CD4-positive, CD25-positive, alpha-beta regulatory T cell (primary cell): Measurements from ENCODE around the gene DPEP1. TPM values are rescaled to one million over a fixed set of nuclear protein-coding genes. Genes with fewer than 3 reads are reported as not detected.

Experiments
- ATAC-seq, 2 donors: fragments of 150-1000 bp; cut with Tn5 transposase; one replicate each; pipeline ENCODE4 v1.10.0; 2021; ENCODE audit warnings: low read depth in 2 of 2, moderate number of reproducible peaks in 2 of 2, moderate library complexity in 1 of 2
- DNase-seq, 3 donors: peaks; one replicate each; pipeline versions ENCODE4 v3.0.0 to v3.0.0-alpha.2; 2012 to 2022; ENCODE audit warnings: mixed read lengths in 1 of 3
- H3K27ac ChIP-seq: one replicate; pipeline ENCODE4 v1.7.0; 2013; ENCODE audit warnings: mild to moderate bottlenecking, low read length; ENCODE audit not compliant: insufficient read depth, poor library complexity, severe bottlenecking
- H3K27me3 ChIP-seq: one replicate; pipeline ENCODE4 v1.7.0; 2013; ENCODE audit warnings: low read length; ENCODE audit not compliant: control insufficient read depth, insufficient read depth
- H3K36me3 ChIP-seq: one replicate; pipeline ENCODE4 v1.7.0; 2013; ENCODE audit warnings: mild to moderate bottlenecking, low read length, moderate library complexity; ENCODE audit not compliant: control insufficient read depth, insufficient read depth
- H3K4me1 ChIP-seq: 2 replicates; pipeline ENCODE4 v1.7.0; 2013; ENCODE audit warnings: mild to moderate bottlenecking, low read length; ENCODE audit not compliant: insufficient read depth, control insufficient read depth, poor library complexity, severe bottlenecking
- H3K4me3 ChIP-seq: one replicate; pipeline ENCODE4 v1.7.0; 2013; ENCODE audit warnings: low read depth, mild to moderate bottlenecking, low read length, moderate library complexity
- H3K9me3 ChIP-seq, 2 experiments: 1 replicate in 1 of 2; 2 replicates in 1 of 2; pipeline ENCODE4 v1.7.0; 2013; ENCODE audit warnings: low read length in 2 of 2, mild to moderate bottlenecking in 1 of 2, moderate library complexity in 1 of 2; ENCODE audit not compliant: control insufficient read depth in 2 of 2
- H3K27ac Mint-ChIP-seq, 3 donors: one replicate each; pipeline ENCODE4 v1.8.0; 2020 to 2022; ENCODE audit warnings: mild to moderate bottlenecking in 3 of 3, mixed read lengths in 3 of 3, moderate library complexity in 2 of 3
- H3K27me3 Mint-ChIP-seq: one replicate; pipeline ENCODE4 v1.8.0; 2022; ENCODE audit warnings: mild to moderate bottlenecking, mixed read lengths
- H3K36me3 Mint-ChIP-seq: one replicate; pipeline ENCODE4 v1.8.0; 2020; ENCODE audit warnings: mixed read lengths
- H3K4me1 Mint-ChIP-seq, 4 donors: one replicate each; pipeline ENCODE4 v1.8.0; 2020 to 2022; ENCODE audit warnings: mixed read lengths in 4 of 4, mild to moderate bottlenecking in 1 of 4
- H3K4me3 Mint-ChIP-seq, 4 donors: one replicate each; pipeline ENCODE4 v1.8.0; 2020 to 2022; ENCODE audit warnings: mild to moderate bottlenecking in 4 of 4, mixed read lengths in 4 of 4, moderate library complexity in 3 of 4
- H3K9me3 Mint-ChIP-seq, 7 donors: one replicate each; pipeline ENCODE4 v1.8.0; 2020 to 2022; ENCODE audit warnings: mixed read lengths in 7 of 7, mild to moderate bottlenecking in 3 of 7, moderate library complexity in 2 of 7
- polyA plus RNA-seq, 4 donors: library from polyadenylated mRNA; unstranded; fragments of 300-500 nt; fragmentation: Illumina TruSeq; gene quantifications; one replicate each; pipeline ENCODE4 v1.2.3, GENCODE V29; 2021
- total RNA-seq: library from RNA; stranded (reverse); gene quantifications from one replicate; pipeline ENCODE4 v1.2.3, GENCODE V29; 2022

The DPEP1 gene
- total and polyA plus RNA-seq, 5 donors from 2014 or later, result not detected

- DNase-seq (no peak), ATAC-seq (no peak)
- Mint-ChIP-seq H3K9me3 (no peaks in the 10 kb centered on the region), H3K27ac (no peak within 1 kb of the TSS), H3K4me3 (peak within 1 kb of the TSS in 2 of 4 donors; percentile 58 to 80), H3K27me3 (peaks cover 20% of the 10 kb centered on the region), H3K36me3 (no peaks in the 10 kb centered on the region), H3K4me1 (peaks cover 0 to 9% (median 6%) of the 10 kb centered on the region in 4 donors)
- no peak within 1 kb of the TSS for H3K4me3 ChIP-seq
- H3K27ac ChIP-seq, result no peak within 1 kb of the TSS
- no peaks in the 10 kb centered on the region for H3K36me3 ChIP-seq
- no peaks in the 10 kb centered on the region for H3K9me3 ChIP-seq
- peaks cover 20% of the 10 kb centered on the region for H3K4me1 ChIP-seq
- H3K27me3 ChIP-seq, result peaks cover 4% of the 10 kb centered on the region
Measured at GRCh38 chr16:89575247-89576152, 37.9 kb upstream of the DPEP1 start, which contains the start of gene CPNE7. CPNE7 (plus strand) TSS chr16:89575758; CDS start chr16:89575898, 140 bp downstream.

DNA sequence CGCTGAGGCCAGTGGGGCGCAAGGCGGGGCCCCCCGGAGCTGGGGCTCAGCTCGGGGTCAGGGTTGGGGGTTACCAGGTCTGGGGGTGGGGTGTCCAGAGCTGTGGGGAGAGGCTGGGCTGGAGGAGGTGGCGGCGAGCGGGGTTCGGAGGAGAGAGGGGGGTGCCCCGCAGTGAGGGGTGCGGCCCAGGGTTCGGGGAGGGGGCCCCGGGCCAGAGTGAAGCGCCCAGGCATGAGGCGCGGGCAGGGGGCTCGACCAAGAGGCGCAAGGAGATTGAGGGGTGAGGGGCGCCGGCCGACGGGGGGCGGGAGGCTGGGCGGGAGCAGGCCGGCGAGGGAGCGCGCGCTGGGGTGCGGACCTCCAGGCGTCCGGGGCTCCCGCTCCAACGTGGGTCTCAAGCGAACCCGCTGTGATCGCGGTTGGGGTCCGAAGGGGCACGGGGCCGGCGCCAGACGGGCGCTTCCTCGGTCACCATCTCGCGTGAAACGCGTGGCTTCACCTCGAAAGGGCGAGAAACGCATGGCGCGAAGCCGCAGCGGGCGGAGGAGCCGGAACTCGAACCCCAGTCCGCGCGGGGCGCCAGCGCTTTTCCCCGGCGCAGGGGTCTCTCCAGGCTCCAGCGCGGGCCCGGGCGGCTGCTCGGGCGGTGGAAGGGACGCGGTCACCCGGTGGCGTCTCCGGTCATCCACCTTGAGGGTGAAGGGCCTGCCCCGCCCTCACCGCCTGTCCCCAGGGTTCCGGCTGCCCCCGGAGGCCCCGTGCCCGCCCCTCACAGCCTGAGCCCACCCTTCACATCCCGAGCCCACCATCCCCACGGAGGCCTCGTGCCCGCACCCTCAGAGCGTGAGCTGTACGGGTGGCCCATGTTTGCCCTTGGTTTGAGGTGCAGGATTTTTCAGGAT, 37.0 kb upstream of the DPEP1 start:
- no peak for DNase-seq
- H3K4me3 Mint-ChIP-seq, result no peak overlapping the region
- H3K36me3 Mint-ChIP-seq, result no peaks in the 10 kb centered on the region

DNA sequence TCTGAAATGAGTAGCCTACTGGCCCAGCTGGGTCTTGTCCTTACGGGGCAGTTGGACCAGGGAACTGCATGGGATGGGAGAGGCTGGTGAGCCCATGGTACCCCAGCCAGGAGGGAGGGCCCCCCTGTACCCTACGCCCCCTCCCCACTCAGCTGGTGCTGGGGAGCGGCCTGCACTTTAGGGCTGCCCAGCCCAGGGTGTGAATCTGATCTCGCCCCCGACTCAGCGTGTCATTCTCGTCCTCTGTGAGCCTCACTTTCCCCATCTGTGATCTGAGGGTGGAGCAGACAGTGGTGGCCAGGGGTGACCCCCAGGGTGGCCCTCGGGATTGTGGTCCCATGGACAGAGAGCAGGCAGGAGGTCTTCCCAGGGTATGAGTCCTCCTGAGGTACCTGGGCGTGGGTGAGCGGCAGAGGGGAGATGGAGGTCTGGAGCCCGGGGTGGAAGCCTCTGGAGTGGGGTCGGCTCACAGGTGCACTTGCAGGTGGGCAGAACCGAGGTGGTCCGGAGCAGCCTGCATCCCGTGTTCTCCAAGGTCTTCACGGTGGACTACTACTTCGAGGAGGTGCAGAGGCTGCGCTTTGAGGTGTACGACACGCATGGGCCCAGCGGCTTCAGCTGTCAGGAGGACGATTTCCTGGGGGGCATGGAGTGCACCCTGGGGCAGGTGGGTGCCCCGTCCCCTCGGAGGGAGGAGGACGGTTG, 36.2 kb upstream of the DPEP1 start:
- H3K9me3 Mint-ChIP-seq, result no peaks in the 10 kb centered on the region
- H3K36me3 Mint-ChIP-seq, result no peaks in the 10 kb centered on the region
- Histone ChIP-seq H3K27ac (no peak overlapping the region), H3K27me3 (peaks cover 4% of the 10 kb centered on the region), H3K9me3 (no peaks in the 10 kb centered on the region), H3K4me1 (peaks cover 20% of the 10 kb centered on the region), H3K36me3 (no peaks in the 10 kb centered on the region), H3K4me3 (no peak overlapping the region)
- peaks cover 20% of the 10 kb centered on the region for H3K27me3 Mint-ChIP-seq
- DNase-seq (no peak), ATAC-seq (no peak)
- peak overlapping the region in 1 of 4 donors; percentile 47 for H3K4me3 Mint-ChIP-seq
- no peak overlapping the region for H3K27ac Mint-ChIP-seq
- peaks cover 0 to 7% (median 2%) of the 10 kb centered on the region in 4 donors for H3K4me1 Mint-ChIP-seq

More for the DNA sequence above, 37.0 kb upstream of the DPEP1 start:
- Histone ChIP-seq H3K9me3 (no peaks in the 10 kb centered on the region), H3K4me1 (peaks cover 20% of the 10 kb centered on the region), H3K36me3 (no peaks in the 10 kb centered on the region), H3K27ac (no peak overlapping the region), H3K27me3 (peaks cover 4% of the 10 kb centered on the region), H3K4me3 (no peak overlapping the region)
- Mint-ChIP-seq H3K4me1 (peaks cover 0 to 9% (median 6%) of the 10 kb centered on the region in 4 donors), H3K9me3 (no peaks in the 10 kb centered on the region), H3K27me3 (peaks cover 20% of the 10 kb centered on the region), H3K27ac (no peak overlapping the region)
- no peak for ATAC-seq

- H3K9me3 ChIP-seq, result no peaks in the 10 kb centered on the region
- Mint-ChIP-seq H3K27ac (no peak overlapping the region), H3K4me1 (peaks cover 0 to 4% (median 0%) of the 10 kb centered on the region in 4 donors), H3K4me3 (no peak overlapping the region), H3K27me3 (peaks cover 5% of the 10 kb centered on the region), H3K36me3 (no peaks in the 10 kb centered on the region), H3K9me3 (no peaks in the 10 kb centered on the region)
- H3K4me1 ChIP-seq, result peaks cover 17% of the 10 kb centered on the region
- no peak overlapping the region for H3K27ac ChIP-seq
- DNase-seq (no peak), ATAC-seq (no peak)
- H3K4me3 ChIP-seq, result no peak overlapping the region
- H3K36me3 ChIP-seq, result no peaks in the 10 kb centered on the region
- no peaks in the 10 kb centered on the region for H3K27me3 ChIP-seq
Measured at GRCh38 chr16:89579351-89579750, 34.1 kb upstream of the DPEP1 start.

DNA sequence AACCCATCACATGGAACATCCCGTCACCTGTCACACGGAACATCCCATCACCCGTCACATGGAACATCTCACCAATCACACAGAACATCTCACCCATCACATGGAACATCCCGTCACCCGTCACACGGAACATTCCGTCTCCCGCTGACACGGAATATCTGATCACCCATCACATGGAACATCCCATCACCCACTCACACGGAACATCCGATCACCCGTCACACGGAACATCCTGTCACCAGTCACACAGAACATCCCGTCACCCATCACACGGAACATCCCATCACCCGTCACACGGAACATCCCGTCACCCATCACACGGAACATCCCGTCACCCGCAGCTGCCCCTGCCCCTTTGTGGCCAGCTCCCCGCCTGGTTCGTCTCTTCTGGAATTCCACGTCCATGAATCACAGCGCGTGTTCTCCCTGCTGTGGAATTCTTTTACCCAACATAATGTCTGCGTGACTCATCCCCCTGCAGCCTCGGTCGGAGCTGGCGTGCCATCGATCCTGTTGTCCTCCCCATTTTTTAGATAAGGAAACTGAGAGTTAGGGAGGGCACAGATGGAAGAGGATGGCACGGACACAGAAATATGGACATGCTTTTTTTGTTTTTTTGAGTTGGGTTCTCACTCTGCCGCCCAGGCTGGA, 32.3 kb upstream of the DPEP1 start:
- Histone ChIP-seq H3K27ac (no peak overlapping the region), H3K4me3 (no peak overlapping the region), H3K9me3 (no peaks in the 10 kb centered on the region), H3K27me3 (no peaks in the 10 kb centered on the region), H3K36me3 (no peaks in the 10 kb centered on the region), H3K4me1 (peaks cover 1% of the 10 kb centered on the region)
- DNase-seq, result no peak
- no peak for ATAC-seq
- H3K27me3 Mint-ChIP-seq, result peaks cover 5% of the 10 kb centered on the region
- no peak overlapping the region for H3K4me3 Mint-ChIP-seq
- no peaks in the 10 kb centered on the region for H3K9me3 Mint-ChIP-seq
- no peak overlapping the region for H3K27ac Mint-ChIP-seq
- no peaks in the 10 kb centered on the region for H3K36me3 Mint-ChIP-seq
- H3K4me1 Mint-ChIP-seq, result peaks cover 0 to 4% (median 1%) of the 10 kb centered on the region in 4 donors

- no peak overlapping the region for H3K27ac ChIP-seq
- Mint-ChIP-seq H3K27ac (no peak overlapping the region), H3K36me3 (no peaks in the 10 kb centered on the region), H3K9me3 (no peaks in the 10 kb centered on the region), H3K4me1 (peaks cover 0 to 4% (median 1%) of the 10 kb centered on the region in 4 donors), H3K27me3 (peaks cover 5% of the 10 kb centered on the region), H3K4me3 (peak overlapping the region in 1 of 4 donors; percentile 47)
- no peak overlapping the region for H3K4me3 ChIP-seq
- no peak for ATAC-seq
- H3K27me3 ChIP-seq, result no peaks in the 10 kb centered on the region
- DNase-seq, result no peak
- H3K4me1 ChIP-seq, result no peaks in the 10 kb centered on the region
- H3K9me3 ChIP-seq, result no peaks in the 10 kb centered on the region
- H3K36me3 ChIP-seq, result no peaks in the 10 kb centered on the region
Measured at GRCh38 chr16:89581861-89582563, 31.4 kb upstream of the DPEP1 start.
